ENCODE data around the gene ROCK2. TPM values are rescaled to one million over a fixed set of nuclear protein-coding genes. Genes with fewer than 3 reads are reported as not detected.

ROCK2 gene
- polyA plus RNA-seq, 1 of the 3 experiments (the other 2 are of a cell fraction), result 4.2 TPM

GRCh38 chr2:11264818-11265217, 79.6 kb downstream of the ROCK2 start:
- Histone ChIP-seq H3K27me3 (ENCODE audit: insufficient read depth) (no peaks in the 10 kb centered on the region), H3F3A (replicated peaks; ENCODE audit: insufficient read depth) (peaks cover 5% of the 10 kb centered on the region), H3K27ac (ENCODE audit: low read depth in 2 of 2, low read length in 1 of 2) (no peak overlapping the region), H4K20me1 (ENCODE audit: insufficient read depth) (0 out of 2 replicates have a peak, but pooled peaks cover 7% of the 10 kb centered on the region), H3K9ac (no peak overlapping the region), H3K79me2 (ENCODE audit: insufficient read depth) (peaks cover 82% of the 10 kb centered on the region), H3K4me3 (ENCODE audit: low read depth in 2 of 2, low read length in 1 of 2) (no peak overlapping the region), H2AFZ (ENCODE audit: low read depth) (no peak overlapping the region), H3K4me2 (no peak overlapping the region), H3K9me2 (no peaks in the 10 kb centered on the region), H3K4me1 (ENCODE audit: control insufficient read depth in 1 of 2, insufficient read depth in 2 of 2, low read depth in 1 of 2, low read length in 1 of 2) (peaks cover 0 to 3% of the 10 kb centered on the region in 2 experiments; a peak in 1 of 4 replicates), H3K36me3 (replicated peaks in 1 of 2; ENCODE audit: control insufficient read depth in 1 of 2, insufficient read depth in 2 of 2, low read length in 1 of 2) (peaks cover 2 to 8% of the 10 kb centered on the region in 2 experiments), H3K9me3 (no peaks in the 10 kb centered on the region)
- DNase-seq, result no peak
- ChIA-PET POLR2A (no interaction called here), CTCF (no interaction called here)
- TF ChIP-seq YY1 (IDR thresholded peaks at IDR 0.05; ENCODE audit: low read depth) (no peak), RFX5 (IDR thresholded peaks at IDR 0.05; ENCODE audit: low read length) (no peak), FOXJ3 (CRISPR knock-in tag; IDR thresholded peaks at IDR 0.05) (no peak), TCF12 (IDR thresholded peaks at IDR 0.05) (no peak), NRF1 (IDR thresholded peaks at IDR 0.05; ENCODE audit: low read depth, low read length) (no peak), SMC3 (IDR thresholded peaks at IDR 0.05; ENCODE audit: low read depth, low read length) (no peak), ELF1 (IDR thresholded peaks at IDR 0.05) (no peak), EZH2phosphoT487 (IDR thresholded peaks at IDR 0.05; ENCODE audit: borderline replicate concordance, low read depth) (no peak), USF2 (IDR thresholded peaks at IDR 0.05; ENCODE audit: borderline replicate concordance, low read depth, low read length) (no peak), FOXM1 (IDR thresholded peaks at IDR 0.05; ENCODE audit: low read depth) (no peak), MXI1 (IDR thresholded peaks at IDR 0.05; ENCODE audit: low read depth, low read length) (no peak), CHD2 (IDR thresholded peaks at IDR 0.05; ENCODE audit: low read length, partially characterized antibody) (no peak)
- TF ChIP-seq, protein P1, sequence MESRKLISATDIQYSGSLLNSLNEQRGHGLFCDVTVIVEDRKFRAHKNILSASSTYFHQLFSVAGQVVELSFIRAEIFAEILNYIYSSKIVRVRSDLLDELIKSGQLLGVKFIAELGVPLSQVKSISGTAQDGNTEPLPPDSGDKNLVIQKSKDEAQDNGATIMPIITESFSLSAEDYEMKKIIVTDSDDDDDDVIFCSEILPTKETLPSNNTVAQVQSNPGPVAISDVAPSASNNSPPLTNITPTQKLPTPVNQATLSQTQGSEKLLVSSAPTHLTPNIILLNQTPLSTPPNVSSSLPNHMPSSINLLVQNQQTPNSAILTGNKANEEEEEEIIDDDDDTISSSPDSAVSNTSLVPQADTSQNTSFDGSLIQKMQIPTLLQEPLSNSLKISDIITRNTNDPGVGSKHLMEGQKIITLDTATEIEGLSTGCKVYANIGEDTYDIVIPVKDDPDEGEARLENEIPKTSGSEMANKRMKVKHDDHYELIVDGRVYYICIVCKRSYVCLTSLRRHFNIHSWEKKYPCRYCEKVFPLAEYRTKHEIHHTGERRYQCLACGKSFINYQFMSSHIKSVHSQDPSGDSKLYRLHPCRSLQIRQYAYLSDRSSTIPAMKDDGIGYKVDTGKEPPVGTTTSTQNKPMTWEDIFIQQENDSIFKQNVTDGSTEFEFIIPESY (IDR thresholded peaks at IDR 0.05; ENCODE audit: borderline replicate concordance, low read depth), result no peak
- TF ChIP-seq, protein P2, sequence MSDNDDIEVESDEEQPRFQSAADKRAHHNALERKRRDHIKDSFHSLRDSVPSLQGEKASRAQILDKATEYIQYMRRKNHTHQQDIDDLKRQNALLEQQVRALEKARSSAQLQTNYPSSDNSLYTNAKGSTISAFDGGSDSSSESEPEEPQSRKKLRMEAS (IDR thresholded peaks at IDR 0.05; ENCODE audit: low read depth), result no peak
- WGBS (ENCODE audit: low lambda C conversion rate), result 94% methylated on average over 1 of the region's 1 CpG

GRCh38 chr2:11264007-11264406, 80.4 kb downstream of the ROCK2 start:
- POLR2A ChIA-PET, result interaction anchor here (0.7 kb wide), 1 partner anchor 13 kb away, joined by 3 read pairs; no protein-coding TSS in a partner anchor
- 0 out of 2 replicates have a peak, but pooled peaks cover 7% of the 10 kb centered on the region for H4K20me1 ChIP-seq (ENCODE audit: insufficient read depth)
- H3K4me2 ChIP-seq, result no peak overlapping the region
- peaks cover 0 to 3% of the 10 kb centered on the region in 2 experiments; a peak in 1 of 4 replicates for H3K4me1 ChIP-seq (ENCODE audit: control insufficient read depth in 1 of 2, insufficient read depth in 2 of 2, low read depth in 1 of 2, low read length in 1 of 2)
- CTCF ChIA-PET, result interaction anchor here (1.1 to 1.3 kb wide), 3 partner anchors 30 to 148 kb away, joined by 3 to 4 read pairs (median 3); no protein-coding TSS in a partner anchor
- no peak overlapping the region for H3K4me3 ChIP-seq (ENCODE audit: low read depth in 2 of 2, low read length in 1 of 2)
- WGBS (ENCODE audit: low lambda C conversion rate), result 100% methylated on average over 2 of the region's 2 CpGs
- H3K9me3 ChIP-seq, result no peaks in the 10 kb centered on the region
- peaks cover 83% of the 10 kb centered on the region for H3K79me2 ChIP-seq (ENCODE audit: insufficient read depth)
- no peak overlapping the region for H3K27ac ChIP-seq (ENCODE audit: low read depth in 2 of 2, low read length in 1 of 2)
- no peaks in the 10 kb centered on the region for H3K27me3 ChIP-seq (ENCODE audit: insufficient read depth)
- H2AFZ ChIP-seq (ENCODE audit: low read depth), result no peak overlapping the region
- peaks cover 5% of the 10 kb centered on the region for H3F3A ChIP-seq (replicated peaks; ENCODE audit: insufficient read depth)
- H3K36me3 ChIP-seq (replicated peaks in 1 of 2; ENCODE audit: control insufficient read depth in 1 of 2, insufficient read depth in 2 of 2, low read length in 1 of 2), result peaks cover 2 to 4% of the 10 kb centered on the region in 2 experiments
- no peak for DNase-seq
- H3K9ac ChIP-seq, result no peak overlapping the region
- H3K9me2 ChIP-seq, result no peaks in the 10 kb centered on the region
- TF ChIP-seq TEAD4 (IDR thresholded peaks at IDR 0.05; ENCODE audit: borderline replicate concordance, insufficient read depth) (no peak), CHD2 (IDR thresholded peaks at IDR 0.05; ENCODE audit: low read length, partially characterized antibody) (no peak), RXRA (IDR thresholded peaks at IDR 0.05; ENCODE audit: borderline replicate concordance, low read depth) (no peak), GABPA (IDR thresholded peaks at IDR 0.05; ENCODE audit: low read depth) (no peak), YY1 (IDR thresholded peaks at IDR 0.05; ENCODE audit: low read depth) (no peak), FOXJ3 (CRISPR knock-in tag; IDR thresholded peaks at IDR 0.05) (no peak), NRF1 (IDR thresholded peaks at IDR 0.05; ENCODE audit: low read depth, low read length) (no peak), REST (IDR thresholded peaks at IDR 0.05; ENCODE audit: low read depth, low read length) (no peak), MXI1 (IDR thresholded peaks at IDR 0.05; ENCODE audit: low read depth, low read length) (no peak), EP300 (IDR thresholded peaks at IDR 0.05; ENCODE audit: borderline replicate concordance in 1 of 2, low read depth in 1 of 2, low read length in 1 of 2) (no peak), GATA2 (CRISPR knock-in tag; IDR thresholded peaks at IDR 0.05) (no peak)
- TF ChIP-seq, protein P3, sequence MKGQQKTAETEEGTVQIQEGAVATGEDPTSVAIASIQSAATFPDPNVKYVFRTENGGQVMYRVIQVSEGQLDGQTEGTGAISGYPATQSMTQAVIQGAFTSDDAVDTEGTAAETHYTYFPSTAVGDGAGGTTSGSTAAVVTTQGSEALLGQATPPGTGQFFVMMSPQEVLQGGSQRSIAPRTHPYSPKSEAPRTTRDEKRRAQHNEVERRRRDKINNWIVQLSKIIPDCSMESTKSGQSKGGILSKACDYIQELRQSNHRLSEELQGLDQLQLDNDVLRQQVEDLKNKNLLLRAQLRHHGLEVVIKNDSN (IDR thresholded peaks at IDR 0.05; ENCODE audit: borderline replicate concordance, low read depth), result no peak

Measured in SK-N-SH (cell line).